Adrenal gland (tissue), 12 donors: ENCODE data around the gene PFDN6. TPM values are rescaled to one million over a fixed set of nuclear protein-coding genes. Genes with fewer than 3 reads are reported as not detected.

Experiments used
- DNase-seq, 7 donors: peaks; one replicate each; pipeline ENCODE4 v3.0.0-alpha.2; 2019 to 2020
- H3K27ac ChIP-seq, 5 donors: fragments of 200-600 bp; sonication (generic) in 4 of 5; 1 replicate in 3 of 5; 2 replicates in 2 of 5; pipeline versions ENCODE4 v1.5.1 to v1.8.0; 2016 to 2020; ENCODE audit warnings: mild to moderate bottlenecking in 1 of 5
- H3K27me3 ChIP-seq: fragments of 200-600 bp; 2 replicates; pipeline ENCODE4 v1.8.0; 2021
- H3K36me3 ChIP-seq, 2 donors: fragments of 200-600 bp; replicated peaks in 1 of 2; 1 replicate in 1 of 2; 2 replicates in 1 of 2; pipeline versions ENCODE4 v1.5.1 to v1.8.0; 2018 to 2022
- H3K4me1 ChIP-seq, 2 donors: fragments of 200-600 bp; replicated peaks in 1 of 2; 1 replicate in 1 of 2; 2 replicates in 1 of 2; pipeline versions ENCODE4 v1.5.1 to v1.8.0; 2018 to 2021
- H3K4me3 ChIP-seq, 4 donors: fragments of 200-600 bp; sonication (generic) in 3 of 4; one replicate each; pipeline ENCODE4 v1.5.1; 2016 to 2018
- H3K9me3 ChIP-seq, 3 donors: fragments of 200-600 bp; sonication (generic) in 1 of 3; replicated peaks in 1 of 3; 1 replicate in 2 of 3; 2 replicates in 1 of 3; pipeline versions ENCODE4 v1.5.1 to v1.8.0; 2016 to 2021
- POLR2A ChIP-seq, 2 donors: fragments of 450-650 bp; IDR thresholded peaks; one replicate each; pipeline ENCODE4 v1.6.1; 2017; ENCODE audit warnings: antibody characterized with exemption in 2 of 2, mild to moderate bottlenecking in 2 of 2, moderate library complexity in 1 of 2
- WGBS, 4 donors: extraction: QIAGEN DNeasy Blood & Tissue Kit in 2 of 4; methylation state at CpG; one replicate each; pipeline versions ENCODE4 v1.1.5 to v1.1.7; 2013 to 2017; 5-methylcytosine and 5-hydroxymethylcytosine counted together
- intact Hi-C, 2 donors: fragments of 100-400 bp; cut with DNase I; formaldehyde crosslinking; loops; one replicate each; pipeline versions ENCODE4 v1.14.1 to v1.15.0; 2022 to 2023
- polyA plus RNA-seq, 3 donors: library from polyadenylated mRNA; stranded (reverse); fragments of 200-250 nt in 2 of 3; fragments of 350-450 nt in 1 of 3; fragmentation: Illumina TruSeq in 1 of 3; extraction: RNeasy Lipid Tissue Mini Kit (QIAGEN cat#74804) in 1 of 3; gene quantifications; one replicate each; pipeline ENCODE4 v1.2.3, GENCODE V29; 2013 to 2014
- total RNA-seq, 9 donors: library from RNA; depleted of rRNA in 4 of 9; stranded (reverse); fragments of >200 nt in 4 of 9; fragments of 120-200 nt in 1 of 9; fragmentation: NEBNext Ultra II Directional in 1 of 9; extraction: Animal tissue kit (Norgen Biotek cat#: 25700) in 1 of 9; gene quantifications; one replicate each; pipeline versions ENCODE4 v1.1.0 to v1.2.4, GENCODE V29; 2013 to 2023
- TF ChIP-seq, protein P1 (sequence below), 6 experiments: fragments of 450-650 bp in 4 of 6; fragments of 200-600 bp in 2 of 6; sonication (generic) in 1 of 6; IDR thresholded peaks; 1 replicate in 5 of 6; 2 replicates in 1 of 6; pipeline versions ENCODE4 v1.5.1 to v1.8.0; 2016 to 2021; ENCODE audit warnings: antibody characterized with exemption in 6 of 6, mild to moderate bottlenecking in 2 of 6, moderate library complexity in 1 of 6
- donor health status: healthy with polysubstance abuse.
- donor health status: Bipolar disorder and iron deficiency.
- donor health status: DM: yes; HTN: yes; CAD: no.
- donor health status: DM: no; HTN: no; CAD: no.
- donor health status: DM: no; HTN: no; CAD: no.
- donor health status: DM: yes; HTN: yes; CAD: no.

Gene PFDN6
- total and polyA plus RNA-seq, 12 donors = 6.8 to 830 (median 67.6) TPM

DNA sequence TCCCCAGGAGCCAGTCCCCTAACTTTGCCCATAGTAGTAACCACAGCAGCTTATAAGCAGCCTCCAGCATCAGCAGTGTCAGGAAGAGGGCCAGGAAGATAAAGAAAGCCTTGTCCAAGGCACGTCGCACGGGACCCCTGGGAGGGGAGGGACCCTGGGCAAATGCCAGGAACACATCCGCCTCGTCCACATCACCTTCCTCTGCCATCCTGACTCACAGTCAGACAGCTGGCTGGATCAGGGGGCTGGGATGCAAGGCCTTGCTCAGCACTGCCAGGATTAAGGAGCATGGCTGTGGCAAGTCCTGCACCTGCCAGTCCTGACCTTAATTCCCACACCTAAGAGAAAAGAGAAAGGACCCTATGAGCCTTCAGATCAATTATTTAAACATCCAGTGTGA is 39.7 kb downstream of the PFDN6 start:
- Histone ChIP-seq H3K4me1 (peaks cover 0 to 2% of the 10 kb centered on the region in 2 donors), H3K36me3 (no peaks in the 10 kb centered on the region), H3K27ac (no peak overlapping the region), H3K27me3 (no peaks in the 10 kb centered on the region), H3K4me3 (no peak overlapping the region), H3K9me3 (no peaks in the 10 kb centered on the region)
- no peak for DNase-seq
- intact Hi-C loops = no loop called here
- TF ChIP-seq, protein P1, sequence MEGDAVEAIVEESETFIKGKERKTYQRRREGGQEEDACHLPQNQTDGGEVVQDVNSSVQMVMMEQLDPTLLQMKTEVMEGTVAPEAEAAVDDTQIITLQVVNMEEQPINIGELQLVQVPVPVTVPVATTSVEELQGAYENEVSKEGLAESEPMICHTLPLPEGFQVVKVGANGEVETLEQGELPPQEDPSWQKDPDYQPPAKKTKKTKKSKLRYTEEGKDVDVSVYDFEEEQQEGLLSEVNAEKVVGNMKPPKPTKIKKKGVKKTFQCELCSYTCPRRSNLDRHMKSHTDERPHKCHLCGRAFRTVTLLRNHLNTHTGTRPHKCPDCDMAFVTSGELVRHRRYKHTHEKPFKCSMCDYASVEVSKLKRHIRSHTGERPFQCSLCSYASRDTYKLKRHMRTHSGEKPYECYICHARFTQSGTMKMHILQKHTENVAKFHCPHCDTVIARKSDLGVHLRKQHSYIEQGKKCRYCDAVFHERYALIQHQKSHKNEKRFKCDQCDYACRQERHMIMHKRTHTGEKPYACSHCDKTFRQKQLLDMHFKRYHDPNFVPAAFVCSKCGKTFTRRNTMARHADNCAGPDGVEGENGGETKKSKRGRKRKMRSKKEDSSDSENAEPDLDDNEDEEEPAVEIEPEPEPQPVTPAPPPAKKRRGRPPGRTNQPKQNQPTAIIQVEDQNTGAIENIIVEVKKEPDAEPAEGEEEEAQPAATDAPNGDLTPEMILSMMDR (IDR thresholded peaks at IDR 0.05) = no peak
- TF ChIP-seq POLR2A (IDR thresholded peaks at IDR 0.05) = no peak
- 43 to 58% (median 50%) methylated on average over 5 of the region's 5 CpGs; no CpG with 5 or more reads in 1 of the 4 donors for WGBS, 4 donors

DNA sequence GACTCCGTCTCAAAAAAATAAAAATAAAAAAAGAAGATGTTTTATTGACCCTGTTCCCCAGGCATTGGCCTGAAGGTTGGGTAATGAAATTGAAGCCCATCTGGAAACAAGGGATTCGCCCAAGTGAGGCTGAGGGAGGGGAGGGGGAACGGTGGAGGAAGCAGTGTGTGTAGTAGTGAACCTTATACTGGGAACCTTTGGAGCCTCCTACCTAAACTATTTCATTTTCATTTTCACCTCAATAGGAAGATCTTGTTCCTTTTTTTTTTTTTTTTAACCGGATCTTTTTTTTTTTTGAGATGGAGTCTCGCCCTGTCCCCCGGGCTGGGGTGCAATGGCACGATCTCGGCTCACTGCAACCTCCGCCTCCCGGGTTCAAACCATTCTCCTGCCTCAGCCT is 41.3 kb downstream of the PFDN6 start:
- no peak overlapping the region for H3K4me3 ChIP-seq
- H3K9me3 ChIP-seq = no peaks in the 10 kb centered on the region
- H3K27me3 ChIP-seq = no peaks in the 10 kb centered on the region
- intact Hi-C loops = no loop called here
- no peak for DNase-seq
- 76 to 85% (median 81%) methylated on average over 10 of the region's 10 CpGs for WGBS, 4 donors
- H3K36me3 ChIP-seq = no peaks in the 10 kb centered on the region
- no peaks in the 10 kb centered on the region for H3K4me1 ChIP-seq
- H3K27ac ChIP-seq = no peak overlapping the region
- TF ChIP-seq POLR2A (IDR thresholded peaks at IDR 0.05) = no peak
- TF ChIP-seq, protein P1 (IDR thresholded peaks at IDR 0.05) = no peak

DNA sequence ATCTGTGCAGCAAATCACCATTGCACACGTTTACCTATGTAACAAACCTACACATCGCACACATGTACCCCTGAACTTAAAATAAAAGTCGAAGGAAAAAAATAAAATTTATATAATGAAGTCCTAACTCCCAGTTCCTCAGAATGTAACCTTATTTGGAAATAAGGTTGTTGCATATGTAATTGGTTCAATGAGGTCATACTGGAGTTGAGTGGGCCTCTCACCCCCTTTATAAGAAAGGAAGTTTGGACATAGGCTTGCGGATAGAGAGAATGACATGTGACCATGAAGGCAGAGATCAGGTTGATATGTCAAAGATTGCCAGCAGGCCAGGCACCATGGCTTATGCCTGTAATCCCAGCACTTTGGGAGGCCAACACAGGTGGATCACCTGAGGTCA is 44.3 kb downstream of the PFDN6 start:
- H3K4me3 ChIP-seq = no peak overlapping the region
- H3K36me3 ChIP-seq = no peaks in the 10 kb centered on the region
- 80 to 89% (median 86%) methylated on average over 4 of the region's 4 CpGs for WGBS, 4 donors
- H3K27me3 ChIP-seq = no peaks in the 10 kb centered on the region
- TF ChIP-seq, protein P1 (IDR thresholded peaks at IDR 0.05) = no peak
- TF ChIP-seq POLR2A (IDR thresholded peaks at IDR 0.05) = no peak
- DNase-seq = no peak
- intact Hi-C loops = no loop called here
- H3K4me1 ChIP-seq = no peaks in the 10 kb centered on the region
- H3K9me3 ChIP-seq = no peaks in the 10 kb centered on the region
- no peak overlapping the region for H3K27ac ChIP-seq

DNA sequence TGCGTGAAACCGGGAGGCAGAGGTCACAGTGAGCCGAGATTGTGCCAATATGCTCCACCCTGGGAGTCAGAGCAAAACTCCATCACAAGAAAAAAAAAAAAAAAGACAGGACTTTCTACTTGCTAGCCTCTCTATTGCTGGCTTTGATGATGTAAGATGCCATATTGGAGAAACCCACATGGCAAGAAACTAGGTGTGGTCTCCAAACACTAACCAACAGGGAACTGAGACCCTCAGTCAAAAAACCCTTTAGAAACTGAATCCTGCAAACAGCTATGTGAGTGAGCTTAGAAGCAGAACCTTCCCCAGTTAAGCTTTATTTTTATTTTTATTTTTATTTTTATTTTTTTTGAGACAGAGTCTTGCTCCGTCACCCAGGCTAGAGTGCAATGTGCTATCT is 46.5 kb downstream of the PFDN6 start:
- intact Hi-C loops = no loop called here
- WGBS, 4 donors = 66 to 73% (median 68%) methylated on average over 4 of the region's 4 CpGs
- no peak for DNase-seq
- no peaks in the 10 kb centered on the region for H3K9me3 ChIP-seq
- H3K4me1 ChIP-seq = no peaks in the 10 kb centered on the region
- no peak overlapping the region for H3K4me3 ChIP-seq
- H3K27me3 ChIP-seq = no peaks in the 10 kb centered on the region
- H3K36me3 ChIP-seq = no peaks in the 10 kb centered on the region
- no peak overlapping the region for H3K27ac ChIP-seq
- TF ChIP-seq POLR2A (IDR thresholded peaks at IDR 0.05) = no peak
- TF ChIP-seq, protein P1 (IDR thresholded peaks at IDR 0.05) = no peak
